HT1080 (cell line): ENCODE measurements around the gene ANTXR1. TPM values are rescaled to one million over a fixed set of nuclear protein-coding genes. Genes with fewer than 3 reads are reported as not detected.
"Not testable (repeated sequence)": the region's sequence is repeated elsewhere in the genome, so short reads cannot be mapped to it uniquely, and the experiment has no call there.

Experiments used
- DNase-seq: peaks from one replicate; pipeline ENCODE4 v3.0.0-alpha.2; 2015; ENCODE audit warnings: low read depth
- total RNA-seq: library from RNA; depleted of rRNA; stranded (reverse); fragments of >200 nt; shearing (Covaris generic); gene quantifications from 2 replicates; pipeline ENCODE4 v1.2.3, GENCODE V29; 2014

ANTXR1 gene
- total RNA-seq, 1 experiment from 2014 or later = 40.4 TPM

- peak; percentile 53 for DNase-seq
Observed at GRCh38 chr2:69225933-69226332, 213.0 kb downstream of the ANTXR1 start.

- no peak for DNase-seq
Observed at GRCh38 chr2:69226903-69227302, 213.9 kb downstream of the ANTXR1 start.

- DNase-seq = no peak
Observed at GRCh38 chr2:69227716-69228115, 214.7 kb downstream of the ANTXR1 start.

GRCh38 chr2:69230946-69231345 lies 218.0 kb downstream of the ANTXR1 start:
- not testable (repeated sequence) for DNase-seq

GRCh38 chr2:69231612-69232277 lies 218.8 kb downstream of the ANTXR1 start:
- DNase-seq = no peak

GRCh38 chr2:69235835-69236234 lies 222.9 kb downstream of the ANTXR1 start:
- DNase-seq = not testable (repeated sequence)

GRCh38 chr2:69237070-69237670 lies 224.2 kb downstream of the ANTXR1 start:
- no peak for DNase-seq

GRCh38 chr2:69238449-69239031 lies 225.6 kb downstream of the ANTXR1 start:
- no peak for DNase-seq

- DNase-seq = no peak
Observed at GRCh38 chr2:69241093-69241492, 228.1 kb downstream of the ANTXR1 start.

GRCh38 chr2:69241664-69242514 lies 228.9 kb downstream of the ANTXR1 start:
- no peak for DNase-seq

GRCh38 chr2:69242651-69243051 lies 229.7 kb downstream of the ANTXR1 start:
- no peak for DNase-seq

- no peak for DNase-seq
Observed at GRCh38 chr2:69243652-69244051, 230.7 kb downstream of the ANTXR1 start.

- DNase-seq = no peak
Observed at GRCh38 chr2:69244882-69245281, 231.9 kb downstream of the ANTXR1 start.

GRCh38 chr2:69247583-69247982 lies 234.6 kb downstream of the ANTXR1 start:
- no peak for DNase-seq

- no peak for DNase-seq
Observed at GRCh38 chr2:69248232-69248631, 235.3 kb downstream of the ANTXR1 start.

GRCh38 chr2:69250981-69251380 lies 238.0 kb downstream of the ANTXR1 start:
- no peak for DNase-seq

- DNase-seq = no peak
Observed at GRCh38 chr2:69251943-69252342, 239.0 kb downstream of the ANTXR1 start.

GRCh38 chr2:69253112-69253511 lies 240.1 kb downstream of the ANTXR1 start:
- no peak for DNase-seq

GRCh38 chr2:69253611-69254301 lies 240.8 kb downstream of the ANTXR1 start:
- DNase-seq = peak; percentile 97

- DNase-seq = no peak
Observed at GRCh38 chr2:69255760-69256159, 242.8 kb downstream of the ANTXR1 start.

GRCh38 chr2:69259994-69260591 lies 247.1 kb downstream of the ANTXR1 start:
- not testable (repeated sequence) for DNase-seq
